Brain pericyte (primary cell): ENCODE data around the gene DUSP11.
A peak's percentile ranks its signal among the peaks of the same experiment; 100 is the strongest.
"Not testable (repeated sequence)": the region's sequence is repeated elsewhere in the genome, so short reads cannot be mapped to it uniquely, and the experiment has no call there.

Experiments used
- DNase-seq: peaks from one replicate; pipeline ENCODE4 v3.0.0-alpha.2; 2012; ENCODE audit warnings: low read depth, low spot score

DUSP11 gene

DNA sequence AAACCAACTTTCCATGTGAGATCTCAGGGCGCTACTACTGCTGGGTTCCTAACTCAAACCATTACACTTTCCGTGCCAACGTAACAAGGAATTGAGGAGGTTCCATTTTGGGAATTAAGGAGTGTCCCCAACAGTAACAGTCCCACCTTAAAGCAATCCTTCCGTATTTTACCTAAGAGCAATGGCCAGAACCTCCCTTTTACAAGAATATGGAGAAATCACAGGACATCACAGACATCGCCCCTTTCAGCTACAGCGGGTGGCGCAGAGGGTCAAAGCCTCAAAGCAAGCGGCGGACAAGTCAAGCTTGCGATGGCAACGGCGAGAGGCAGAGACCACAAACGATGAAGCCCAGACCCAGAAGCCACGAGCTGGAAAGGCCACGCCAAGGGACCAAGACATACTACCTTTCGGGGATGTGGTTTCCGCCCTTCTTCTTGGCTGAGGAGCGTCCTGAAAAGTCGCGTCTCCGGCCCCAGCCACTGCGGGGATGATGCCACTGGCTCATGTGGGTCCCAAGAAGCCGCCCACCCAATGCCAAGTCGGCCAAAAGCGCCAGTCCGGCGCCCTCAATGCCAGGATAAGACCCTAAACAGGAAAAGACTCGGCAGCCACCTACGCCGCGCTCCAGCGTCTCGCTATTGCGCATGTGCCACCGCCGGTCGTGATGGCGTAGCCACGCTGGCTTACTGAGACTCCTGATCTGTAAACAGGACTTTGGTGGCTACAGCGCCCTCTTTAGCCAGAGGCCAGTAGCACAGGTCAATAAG is at the start of gene DUSP11:
Gene DUSP11, minus strand, starts transcription at position 637 of the 770 bp plus-strand sequence. Its CDS starts 129 bp downstream, at position 508.
- DNase-seq: peak; percentile 75

DNA sequence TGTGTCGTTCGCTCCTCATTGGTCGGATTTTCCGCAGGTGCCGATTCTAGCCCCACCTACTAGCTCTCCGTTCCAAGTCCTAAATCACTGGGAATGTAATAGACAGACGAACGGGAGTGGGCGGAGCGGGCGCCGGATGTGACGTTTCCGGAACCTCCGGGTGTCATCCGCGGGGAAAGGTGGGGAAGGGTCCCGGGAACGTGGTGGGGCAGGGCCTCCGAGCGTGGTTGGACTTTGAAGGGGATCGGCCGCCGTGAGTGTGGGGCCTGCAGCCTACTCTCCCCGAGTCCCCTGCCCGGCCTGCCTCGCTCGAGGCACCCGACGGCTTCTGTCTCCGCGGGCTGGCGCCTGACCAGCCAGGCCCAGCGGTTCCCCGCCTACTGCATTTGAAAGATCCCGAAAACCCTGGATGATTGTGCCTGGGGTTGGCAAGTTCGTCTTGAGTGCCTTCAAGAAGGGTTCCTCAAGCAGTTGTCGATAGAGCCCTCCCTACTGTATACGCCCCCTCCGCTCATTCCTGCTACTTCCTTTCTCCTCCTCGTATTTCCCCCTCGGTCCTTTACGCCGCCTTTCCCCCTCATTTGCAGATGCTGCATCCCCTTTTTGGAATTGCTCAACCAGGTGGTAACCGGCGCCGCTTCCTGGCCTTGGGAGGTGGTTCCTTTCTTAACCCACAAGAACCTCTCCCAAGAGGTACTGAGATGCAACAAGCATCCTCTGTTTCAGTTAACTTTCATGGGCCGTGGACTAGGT is 49.1 kb upstream of the DUSP11 start, which contains the start of gene STAMBP:
Gene STAMBP, plus strand, starts transcription at position 144 of the 753 bp plus-strand sequence. CDS start 1,896 bp downstream, outside the sequence.
- DNase-seq: peak; percentile 83

DNA sequence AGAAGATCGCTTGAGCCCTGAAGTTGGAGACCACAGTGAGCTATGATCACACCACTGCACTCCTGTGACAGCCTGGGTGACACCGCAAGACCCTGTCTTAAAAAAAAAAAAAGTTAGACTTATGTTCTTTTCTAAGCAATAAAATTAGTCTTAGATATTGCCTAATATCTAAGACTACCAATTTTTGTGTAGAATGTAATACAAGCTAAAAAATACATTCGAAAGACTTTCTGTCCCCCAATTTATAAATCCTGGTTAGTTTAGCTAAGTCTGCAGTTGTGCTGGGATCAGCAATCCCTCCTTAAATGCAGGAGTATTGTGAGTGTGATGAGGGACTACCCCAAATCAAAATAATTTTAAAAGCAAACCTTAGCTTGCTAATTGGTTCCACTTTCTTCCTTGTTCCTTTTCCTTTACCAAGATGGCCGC is 48.5 kb upstream of the DUSP11 start:
- no peak for DNase-seq

DNA sequence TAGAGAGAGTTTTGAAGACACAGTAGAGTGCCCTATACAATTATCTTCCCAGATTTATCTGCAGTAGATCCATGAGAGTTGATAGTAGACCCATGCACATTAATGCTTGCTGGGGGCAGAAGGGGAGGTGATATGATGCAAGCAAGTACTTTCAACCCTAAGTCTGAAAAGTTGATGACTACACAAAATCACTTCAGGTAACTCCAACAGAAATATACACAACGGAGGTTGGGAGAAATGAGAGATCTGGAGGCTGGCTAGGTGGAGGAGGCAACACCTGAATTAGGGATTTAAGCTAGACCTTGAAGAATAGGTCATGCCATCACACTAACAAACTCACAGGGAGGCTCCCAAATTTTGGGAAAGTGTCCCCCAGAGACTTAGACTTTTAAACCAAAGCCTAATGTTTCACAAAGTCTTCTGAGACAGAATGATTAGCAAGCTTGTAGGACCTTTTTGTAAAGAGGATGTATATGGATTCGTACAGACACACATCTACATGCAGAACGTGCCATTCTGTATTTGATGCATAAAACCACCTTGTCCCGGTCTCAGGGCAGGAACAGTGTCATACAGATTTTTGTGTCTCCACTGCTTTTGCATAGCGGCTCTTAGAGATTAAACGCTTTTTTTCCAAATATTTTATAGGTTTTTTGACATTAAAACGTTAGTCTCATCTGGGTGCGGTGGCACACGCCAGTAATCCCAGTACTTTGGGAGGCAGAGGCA is 47.9 kb upstream of the DUSP11 start:
- DNase-seq: no peak

DNA sequence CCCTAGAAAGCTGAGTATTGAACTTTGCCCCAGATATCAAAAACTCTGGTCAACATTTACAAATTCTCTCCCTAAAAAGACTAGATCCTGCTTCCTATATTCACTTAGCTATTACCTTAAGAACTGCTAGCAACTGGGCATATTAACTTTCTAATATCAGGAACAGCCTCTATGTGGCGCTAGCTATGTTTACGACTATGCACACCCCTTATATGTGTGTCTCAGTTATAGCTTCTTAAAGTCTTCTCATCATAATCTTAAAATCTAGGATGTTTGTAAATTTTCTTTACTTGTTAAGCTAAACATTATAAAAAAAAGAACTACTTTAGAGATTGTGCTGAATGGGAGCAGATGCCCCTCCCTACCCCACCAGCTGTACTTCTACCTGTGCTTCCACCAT is 47.1 kb upstream of the DUSP11 start:
- DNase-seq: no peak

DNA sequence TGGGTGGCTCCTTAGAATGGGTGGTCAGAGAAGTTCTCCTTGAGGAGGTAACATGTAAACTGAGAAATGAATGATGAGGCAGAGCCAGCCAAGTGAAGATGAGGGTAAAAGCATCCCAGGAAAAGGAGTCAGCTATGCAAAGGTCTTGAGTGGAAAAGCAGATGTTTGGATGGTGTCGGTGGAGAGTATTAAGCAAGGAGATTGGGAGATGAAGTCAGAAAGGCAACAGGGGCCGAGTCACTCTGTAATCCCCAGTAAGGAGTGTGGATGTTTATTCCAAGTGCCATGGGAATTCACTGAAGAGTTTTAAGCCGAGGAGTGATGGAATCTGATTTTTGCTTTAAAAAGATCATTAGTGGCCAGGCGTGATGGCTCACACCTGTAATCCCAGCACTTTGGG is 45.5 kb upstream of the DUSP11 start:
- DNase-seq: no peak

DNA sequence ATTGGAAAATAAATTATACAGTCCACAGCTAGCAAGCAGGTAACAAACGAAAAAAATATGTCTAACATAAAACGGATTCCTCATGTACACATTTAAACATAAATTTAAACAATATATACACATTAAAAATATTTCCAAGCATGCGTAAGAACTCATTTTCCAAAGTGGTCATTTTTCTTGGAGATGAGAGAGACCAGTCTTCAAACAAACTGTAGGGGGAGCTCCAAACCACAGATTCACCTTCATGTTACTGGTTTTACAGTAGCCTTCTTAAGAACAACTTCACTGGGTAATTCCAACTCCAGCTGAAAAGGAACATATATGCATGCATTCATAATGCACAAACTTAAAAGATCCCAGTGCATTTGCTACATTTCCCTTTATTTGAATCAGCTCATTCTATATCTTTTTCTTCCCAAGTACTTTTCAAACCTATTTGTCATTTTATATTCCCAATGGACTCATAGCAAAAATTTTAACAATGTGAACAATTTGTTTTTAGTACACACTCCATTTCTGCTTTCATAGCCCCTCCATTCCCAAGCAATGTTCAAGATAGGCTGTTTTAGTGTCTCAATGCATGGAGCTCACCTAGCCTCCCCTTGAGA is 44.1 kb upstream of the DUSP11 start:
- peak; percentile 47 for DNase-seq

DNA sequence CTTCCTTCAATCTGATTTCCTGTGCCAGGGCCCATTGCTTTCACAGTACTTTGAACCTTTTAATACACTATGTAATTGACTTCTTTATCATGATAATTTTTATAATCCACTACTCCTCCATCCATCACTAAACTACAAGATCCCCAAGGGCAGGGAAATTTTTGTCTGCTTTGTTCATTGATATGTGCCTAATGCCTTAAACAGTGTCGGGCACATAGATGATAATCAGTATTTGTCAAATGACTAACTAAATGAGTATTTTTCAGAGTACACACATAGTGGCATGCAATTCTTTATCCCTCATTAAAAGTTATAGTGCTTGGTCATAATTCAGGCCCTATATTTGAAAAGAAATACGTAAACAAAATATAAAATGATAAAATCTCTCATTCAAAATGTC is 43.5 kb upstream of the DUSP11 start:
- no peak for DNase-seq

DNA sequence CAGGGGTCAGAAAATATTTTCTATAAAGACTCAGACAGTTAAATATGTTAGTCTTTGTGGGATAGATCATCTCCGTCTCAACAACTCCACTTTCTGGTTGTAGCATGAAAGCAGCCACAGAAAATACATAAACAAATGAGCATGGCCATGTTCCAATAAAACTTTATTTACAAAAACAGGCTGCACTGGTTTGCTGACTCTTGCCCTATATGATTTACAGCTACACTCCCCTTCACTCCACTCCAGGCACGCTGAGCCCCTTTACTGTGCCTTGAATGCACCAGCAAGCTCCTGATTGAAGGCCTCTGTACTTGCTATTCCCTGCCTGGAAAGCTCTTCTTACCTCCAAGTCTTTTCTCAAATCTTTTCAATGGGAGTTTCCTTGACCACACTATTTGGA is 43.1 kb upstream of the DUSP11 start:
- no peak for DNase-seq

DNA sequence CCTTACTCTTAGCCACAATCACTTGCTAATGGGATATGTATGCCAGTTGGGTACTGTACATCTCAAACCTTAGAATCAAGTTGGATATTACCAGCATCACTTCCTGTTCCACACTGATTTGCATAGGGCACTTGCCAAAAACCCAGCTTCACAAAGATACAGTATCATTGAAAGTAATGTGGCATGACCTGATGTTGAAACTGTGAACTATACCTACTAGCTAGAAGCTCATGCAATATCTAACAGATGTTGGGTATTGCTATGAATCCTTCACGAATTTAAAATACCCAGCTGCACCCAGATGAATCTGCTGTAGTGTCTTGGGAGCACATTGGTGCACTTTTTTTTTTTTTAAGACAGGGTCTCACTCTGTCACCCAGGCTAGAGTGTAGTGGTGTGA is 42.4 kb upstream of the DUSP11 start:
- no peak for DNase-seq

DNA sequence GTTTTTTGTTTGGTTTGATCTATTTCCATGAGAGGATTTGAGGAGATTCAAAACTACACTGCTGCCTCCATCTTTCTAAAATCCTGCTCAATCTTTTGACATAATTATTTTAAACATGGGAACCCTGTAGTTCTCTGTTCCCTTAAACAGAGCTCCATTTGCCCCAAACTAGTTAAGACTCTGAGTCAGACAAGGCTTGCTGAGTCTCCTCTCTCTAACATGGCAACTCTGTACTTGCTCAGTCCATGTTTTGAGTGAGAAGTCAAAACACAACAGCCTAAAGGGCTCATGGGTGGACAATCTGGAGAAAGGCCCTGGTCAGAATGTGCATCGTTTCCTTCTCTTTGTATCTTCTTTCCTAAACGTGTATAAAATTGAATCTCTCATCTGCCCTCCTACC is 41.8 kb upstream of the DUSP11 start:
- no peak for DNase-seq

DNA sequence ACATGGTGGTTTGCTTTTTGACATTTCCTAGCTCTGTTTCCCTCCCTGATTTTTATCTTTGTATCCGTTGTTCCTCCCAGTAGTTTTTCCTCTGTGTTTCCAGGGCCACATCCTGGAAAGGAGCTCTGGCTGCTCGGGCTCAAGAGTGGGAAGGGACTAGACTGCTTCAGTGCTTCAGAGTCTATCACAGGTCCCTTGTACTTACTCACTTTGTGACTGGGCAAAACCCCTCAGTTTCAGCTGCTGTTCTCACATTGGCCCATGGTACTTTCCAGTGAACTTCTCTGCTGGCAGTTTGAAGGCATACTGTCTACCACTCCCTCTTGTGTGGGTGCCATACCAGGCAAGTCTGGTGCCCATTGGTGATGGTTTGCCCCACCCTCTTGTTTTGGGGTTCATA is 41.3 kb upstream of the DUSP11 start:
- no peak for DNase-seq

DNA sequence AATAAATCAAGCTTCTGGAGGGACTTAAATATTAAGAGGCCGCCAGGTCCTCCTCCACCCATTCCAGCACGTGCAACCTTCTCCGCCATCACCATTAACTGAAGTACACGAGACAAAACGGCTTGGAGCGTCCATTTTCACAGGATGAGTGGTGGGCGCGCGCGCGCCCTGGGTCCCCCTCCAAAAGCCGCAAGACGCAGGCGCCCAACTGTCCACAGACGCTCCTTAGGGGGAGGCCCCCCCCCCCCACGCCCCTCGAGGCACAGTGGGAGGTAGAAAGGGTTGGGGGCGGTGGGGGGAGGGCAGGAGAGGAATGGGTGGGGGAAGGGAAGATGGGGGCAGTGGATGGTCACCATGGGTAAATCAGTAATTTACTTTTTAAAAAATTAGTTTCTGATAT is 38.4 kb upstream of the DUSP11 start:
- DNase-seq: no peak

DNA sequence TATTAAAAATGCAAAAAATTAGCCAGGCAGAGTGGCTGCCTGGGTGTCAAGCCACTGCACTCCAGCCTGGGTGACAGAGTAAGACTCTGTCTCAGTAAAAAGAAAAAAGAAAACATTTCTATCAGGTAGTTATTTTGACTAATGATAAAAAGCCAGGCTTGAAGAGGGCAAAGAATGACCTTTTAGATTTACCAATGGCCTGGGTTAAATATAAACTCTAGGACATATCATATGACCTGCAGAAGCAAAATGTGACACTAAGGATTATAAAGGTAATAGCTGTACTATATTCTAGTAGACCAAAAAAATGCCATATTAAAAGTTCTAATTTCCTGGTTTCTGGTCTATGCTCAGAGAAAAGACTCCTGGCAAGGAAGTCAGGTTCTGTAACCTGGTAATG is 32.7 kb upstream of the DUSP11 start:
- no peak for DNase-seq

DNA sequence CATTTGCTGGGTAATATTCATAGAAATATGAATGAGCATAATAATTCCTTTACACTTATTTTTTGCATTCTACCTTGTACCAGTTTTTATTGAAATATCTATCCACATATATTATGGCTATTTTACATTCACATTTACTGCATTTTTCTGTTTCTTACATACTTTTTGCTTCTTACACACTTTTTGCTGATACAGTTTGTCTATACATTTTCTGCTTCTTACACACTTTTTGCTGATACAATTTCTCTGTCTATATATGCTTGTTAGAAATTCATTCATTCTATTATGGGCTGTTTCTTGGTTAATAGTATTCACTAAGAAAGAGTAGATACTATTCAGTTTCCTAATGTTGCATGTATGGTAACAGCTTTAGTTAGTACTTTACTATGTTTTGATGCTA is 32.0 kb upstream of the DUSP11 start:
- no peak for DNase-seq

DNA sequence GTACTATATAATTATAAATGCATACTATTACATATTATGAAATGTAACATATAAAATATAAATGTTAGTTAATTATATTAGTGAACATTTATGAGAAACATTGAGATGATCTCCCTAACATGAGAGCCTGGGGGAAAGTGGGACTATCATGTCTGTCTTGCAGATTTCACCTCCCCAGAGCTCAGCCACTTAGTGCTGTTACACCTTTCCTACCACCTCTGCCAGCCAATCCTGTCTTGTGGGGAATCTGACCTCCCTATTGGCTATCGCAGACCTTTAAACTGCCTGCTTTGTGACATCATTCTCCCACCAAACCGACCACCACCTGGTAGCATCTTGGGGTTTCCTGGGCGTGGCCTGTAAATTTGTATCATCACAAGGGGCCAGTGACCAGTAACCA is 4.0 kb upstream of the DUSP11 start, which contains the start of gene C2orf78:
Gene C2orf78, plus strand, starts transcription at position 301 of the 400 bp plus-strand sequence. CDS start 127 bp downstream, outside the sequence.
- not testable (repeated sequence) for DNase-seq

DNA sequence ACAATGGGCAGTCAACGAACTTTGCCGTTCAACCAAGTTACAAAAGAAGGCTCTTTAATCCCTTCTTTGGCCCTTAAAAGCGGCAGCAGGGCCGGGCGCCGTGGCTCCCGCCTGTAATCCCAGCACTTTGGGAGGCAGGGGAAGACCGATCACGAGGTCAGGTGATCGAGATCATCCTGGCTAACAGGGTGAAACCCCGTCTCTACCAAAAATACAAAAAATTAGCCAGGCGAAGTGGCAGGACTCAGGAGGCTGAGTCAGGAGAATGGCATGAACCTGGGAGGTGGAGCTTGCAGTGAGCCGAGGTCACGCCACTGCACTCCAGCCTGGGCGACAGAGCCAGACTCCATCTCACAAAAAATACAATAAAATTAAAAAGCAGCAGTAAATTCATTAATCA is 3.5 kb upstream of the DUSP11 start:
- DNase-seq: not testable (repeated sequence)

DNA sequence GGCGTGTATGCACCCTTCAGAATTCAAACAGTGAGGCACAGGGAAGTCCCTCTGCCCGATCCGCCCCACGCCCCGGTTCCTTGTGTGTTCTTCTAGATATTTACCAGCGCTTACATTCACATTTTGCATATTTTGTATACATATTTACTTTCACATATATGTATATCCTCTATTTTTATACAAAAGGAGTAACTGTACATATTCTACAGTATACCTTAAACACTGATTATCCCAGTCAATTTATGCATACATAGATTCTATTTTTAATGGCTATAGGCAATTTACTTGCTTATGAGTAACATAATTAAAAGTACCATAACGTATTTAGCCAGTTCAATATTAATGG is 307 bp upstream of the DUSP11 start:
- no peak for DNase-seq

DNA sequence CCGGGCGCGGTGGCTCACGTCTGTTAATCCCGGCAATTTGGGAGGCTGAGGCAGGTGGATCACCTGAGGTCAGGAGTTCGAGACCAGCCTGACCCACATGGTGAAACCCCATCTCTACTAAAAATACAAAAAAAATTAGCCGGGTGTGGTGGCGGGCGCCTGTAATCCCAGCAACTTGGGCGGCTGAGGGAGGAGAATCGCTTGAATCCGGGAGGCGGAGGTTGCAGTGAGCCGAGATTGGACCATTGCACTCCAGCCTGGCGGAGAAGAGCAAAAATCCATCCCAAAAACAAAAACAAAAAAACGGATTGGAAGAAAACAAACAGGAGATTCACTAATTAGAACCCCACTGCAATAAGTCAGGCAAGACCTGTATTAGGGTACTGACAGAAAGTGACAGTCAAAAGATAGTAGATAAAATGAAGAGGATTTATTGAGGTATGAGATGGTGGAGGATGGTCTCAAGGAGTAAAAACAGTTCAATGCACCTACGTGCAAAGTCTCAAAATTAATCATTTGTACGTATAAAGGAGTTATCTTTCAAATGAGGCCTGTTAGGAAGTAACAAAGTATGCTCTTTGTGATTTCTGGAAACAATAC is 936 bp downstream of the DUSP11 start:
- not testable (repeated sequence) for DNase-seq

DNA sequence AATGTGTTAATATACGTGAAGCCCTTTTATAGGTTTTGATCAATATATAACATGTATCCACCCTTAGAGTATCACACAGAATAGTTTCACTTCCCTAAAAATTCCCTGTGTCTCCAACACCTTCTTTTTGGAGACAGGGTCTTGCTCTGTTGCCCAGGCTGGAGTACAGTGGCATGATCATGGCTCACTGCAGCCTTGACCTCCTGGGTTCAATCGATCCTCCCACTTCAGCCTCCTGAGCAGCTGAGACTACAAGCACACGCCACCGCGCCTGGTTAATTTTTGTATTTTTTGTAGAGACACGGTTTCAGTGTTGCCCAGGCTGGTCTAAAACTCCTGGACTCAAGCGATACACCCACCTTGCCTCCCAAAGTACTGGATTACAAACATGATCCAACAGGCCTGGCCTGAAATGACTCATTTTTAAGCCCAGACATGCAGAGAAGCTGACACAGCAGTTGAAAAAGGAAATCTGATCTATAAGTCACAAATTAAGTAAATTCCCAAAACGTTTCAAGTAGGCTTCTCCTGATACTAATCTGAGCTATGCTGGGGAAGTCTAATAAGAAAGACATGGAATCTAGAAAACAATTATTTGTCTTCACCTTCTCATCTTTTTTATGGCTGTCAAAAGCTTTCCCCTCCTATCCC is 2.9 kb downstream of the DUSP11 start:
- no peak for DNase-seq

DNA sequence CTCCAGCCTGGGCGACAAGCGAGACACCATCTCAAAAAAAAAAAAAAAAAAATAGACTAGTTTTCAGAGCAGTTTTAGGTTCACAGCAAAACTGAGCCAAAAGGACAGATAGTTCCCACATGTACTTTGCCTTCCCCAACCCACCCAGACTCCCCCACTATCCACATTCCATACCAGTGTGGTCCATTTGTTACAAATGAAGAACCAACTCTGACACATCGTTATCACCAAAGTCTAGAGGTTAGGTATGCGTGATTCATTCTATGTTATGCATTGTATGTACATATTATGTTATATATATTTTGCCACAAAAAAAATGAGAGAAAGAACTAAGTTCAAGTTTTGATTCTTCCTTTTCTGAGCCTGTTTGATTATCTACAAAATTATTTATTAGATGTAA is 3.5 kb downstream of the DUSP11 start:
- DNase-seq: no peak
